Aorta (tissue), 5 donors: ENCODE measurements around the gene KLHL33. TPM values are rescaled to one million over a fixed set of nuclear protein-coding genes. Genes with fewer than 3 reads are reported as not detected.

Experiments
- ATAC-seq: fragments of 200-7000 bp; cut with Tn5 transposase; one replicate; pipeline ENCODE4 v1.9.1; 2022; ENCODE audit warnings: moderate library complexity; ENCODE audit not compliant: low FRiP score
- DNase-seq, 2 donors: peaks; one replicate each; pipeline ENCODE4 v3.0.0-alpha.2; 2020
- H3K27ac ChIP-seq, 2 donors: one replicate each; pipeline ENCODE4 v1.5.1; 2013; ENCODE audit warnings: low read length in 2 of 2, mild to moderate bottlenecking in 2 of 2, moderate library complexity in 2 of 2, control low read depth in 1 of 2, inconsistent platforms in 1 of 2, low read depth in 1 of 2
- H3K27me3 ChIP-seq, 2 donors: one replicate each; pipeline ENCODE4 v1.6.1; 2013; ENCODE audit warnings: control low read depth in 1 of 2, low read length in 1 of 2, mild to moderate bottlenecking in 1 of 2, moderate library complexity in 1 of 2; ENCODE audit not compliant: insufficient read depth in 2 of 2, control insufficient read depth in 1 of 2
- H3K36me3 ChIP-seq, 2 donors: one replicate each; pipeline ENCODE4 v1.6.1; 2013; ENCODE audit warnings: control low read depth in 1 of 2, low read length in 1 of 2, mild to moderate bottlenecking in 1 of 2; ENCODE audit not compliant: insufficient read depth in 2 of 2, control insufficient read depth in 1 of 2
- H3K4me1 ChIP-seq, 2 donors: one replicate each; pipeline ENCODE4 v1.6.1; 2013; ENCODE audit warnings: low read length in 2 of 2, control low read depth in 1 of 2, mild to moderate bottlenecking in 1 of 2, moderate library complexity in 1 of 2; ENCODE audit not compliant: insufficient read depth in 2 of 2, control insufficient read depth in 1 of 2
- H3K4me3 ChIP-seq, 2 donors: one replicate each; pipeline ENCODE4 v1.5.1; 2013; ENCODE audit warnings: low read length in 2 of 2, control low read depth in 1 of 2, mild to moderate bottlenecking in 1 of 2
- H3K9me3 ChIP-seq: one replicate; pipeline ENCODE4 v1.6.1; 2013; ENCODE audit warnings: mild to moderate bottlenecking, low read length; ENCODE audit not compliant: control insufficient read depth
- WGBS, 2 donors: extraction: QIAGEN DNeasy Blood & Tissue Kit; methylation state at CpG; one replicate each; pipeline ENCODE4 v1.1.7; 2013; 5-methylcytosine and 5-hydroxymethylcytosine counted together
- intact Hi-C, 2 donors: fragments of 100-400 bp; cut with DNase I; formaldehyde crosslinking; loops; one replicate each; pipeline versions ENCODE4 v1.14.2 to v1.15.0; 2022
- polyA plus RNA-seq, 2 donors: library from polyadenylated mRNA; stranded (reverse); fragments of 200-250 nt; gene quantifications; one replicate each; pipeline ENCODE4 v1.2.3, GENCODE V29; 2013
- total RNA-seq, 2 donors: library from RNA; stranded (reverse); fragmentation: NEBNext Ultra II Directional; extraction: Animal tissue kit (Norgen Biotek cat#: 25700); gene quantifications; one replicate each; pipeline ENCODE4 v1.2.1, GENCODE V29; 2021
- donor health status: healthy with polysubstance abuse.
- donor health status: Bipolar disorder and iron deficiency.
- donor health status: DM: no; HTN: no; CAD: no.
- donor health status: DM: no; HTN: no; CAD: no.
- donor health status: DM: yes; HTN: yes; CAD: no.

KLHL33 gene
- total and polyA plus RNA-seq, 4 donors: 0.25 to 1.3 (median 0.40) TPM

- Histone ChIP-seq H3K9me3 (no peaks in the 10 kb centered on the region), H3K27ac (no peak overlapping the region), H3K36me3 (peaks cover 11 to 27% of the 10 kb centered on the region in 2 donors), H3K4me1 (no peaks in the 10 kb centered on the region), H3K4me3 (no peak overlapping the region), H3K27me3 (no peaks in the 10 kb centered on the region)
- intact Hi-C loops: no loop called here
- ATAC-seq (no peak), DNase-seq (no peak)
- 86 to 90% methylated on average over 6 of the region's 6 CpGs for WGBS, 2 donors
Measured at GRCh38 chr14:20380681-20381080, 55.3 kb downstream of the KLHL33 start.

GRCh38 chr14:20379743-20380142 is 56.2 kb downstream of the KLHL33 start:
- intact Hi-C loops: no loop called here
- 48 to 51% methylated on average over 1 of the region's 1 CpG for WGBS, 2 donors
- no peak overlapping the region for H3K4me3 ChIP-seq
- no peak overlapping the region for H3K27ac ChIP-seq
- H3K36me3 ChIP-seq: peaks cover 9 to 25% of the 10 kb centered on the region in 2 donors
- H3K4me1 ChIP-seq: no peaks in the 10 kb centered on the region
- ATAC-seq: no peak
- H3K9me3 ChIP-seq: no peaks in the 10 kb centered on the region
- H3K27me3 ChIP-seq: no peaks in the 10 kb centered on the region
- DNase-seq: no peak

- intact Hi-C loops: no loop called here
- no peak for ATAC-seq
- DNase-seq: no peak
- Histone ChIP-seq H3K27ac (no peak overlapping the region), H3K27me3 (no peaks in the 10 kb centered on the region), H3K4me3 (no peak overlapping the region), H3K4me1 (no peaks in the 10 kb centered on the region), H3K36me3 (peaks cover 17 to 28% of the 10 kb centered on the region in 2 donors), H3K9me3 (no peaks in the 10 kb centered on the region)
- 92 to 94% methylated on average over 2 of the region's 2 CpGs for WGBS, 2 donors
Measured at GRCh38 chr14:20377171-20377570, 58.8 kb downstream of the KLHL33 start.

GRCh38 chr14:20376071-20376588 is 59.8 kb downstream of the KLHL33 start:
- H3K27ac ChIP-seq: no peak overlapping the region
- no peak overlapping the region for H3K4me3 ChIP-seq
- no peaks in the 10 kb centered on the region for H3K4me1 ChIP-seq
- ATAC-seq: no peak
- H3K36me3 ChIP-seq: peaks cover 13 to 24% of the 10 kb centered on the region in 2 donors
- no peaks in the 10 kb centered on the region for H3K27me3 ChIP-seq
- DNase-seq: no peak
- WGBS, 2 donors: 88 to 95% methylated on average over 12 of the region's 12 CpGs
- intact Hi-C loops: no loop called here
- no peaks in the 10 kb centered on the region for H3K9me3 ChIP-seq

Other genes starting within 250 kb of the KLHL33 start
- gene OR11G2, start 245.3 kb downstream of the KLHL33 start, total RNA-seq: not detected
- not detected for gene OR11G2, start 245.3 kb downstream of the KLHL33 start, polyA plus RNA-seq
- not detected for gene OR11H6, start 212.5 kb downstream of the KLHL33 start, total RNA-seq
- not detected for gene OR11H6, start 212.5 kb downstream of the KLHL33 start, polyA plus RNA-seq
- not detected for gene OR11H7, start 207.2 kb downstream of the KLHL33 start, total RNA-seq
- gene OR11H7, start 207.2 kb downstream of the KLHL33 start, polyA plus RNA-seq: not detected
- gene OR11H4, start 196.9 kb downstream of the KLHL33 start, total RNA-seq: not detected
- gene OR11H4, start 196.9 kb downstream of the KLHL33 start, polyA plus RNA-seq: not detected
- 10 to 100 TPM; 12.0 to 15.4 TPM for gene TTC5, start 130.2 kb downstream of the KLHL33 start, total RNA-seq
- 1 to 10 TPM; 3.0 to 4.3 TPM for gene TTC5, start 130.2 kb downstream of the KLHL33 start, polyA plus RNA-seq
- 10 to 100 TPM; 34.6 to 50.9 TPM for gene CCNB1IP1, start 102.9 kb downstream of the KLHL33 start, total RNA-seq
- gene CCNB1IP1, start 102.9 kb downstream of the KLHL33 start, polyA plus RNA-seq: 10 to 100 TPM; 65.5 to 75.4 TPM
- gene PARP2, start 92.5 kb downstream of the KLHL33 start, total RNA-seq: 10 to 100 TPM; 13.4 to 19.5 TPM
- 10 to 100 TPM; 13.4 to 21.4 TPM for gene PARP2, start 92.5 kb downstream of the KLHL33 start, polyA plus RNA-seq
- gene TEP1, start 22.7 kb downstream of the KLHL33 start, total RNA-seq: 10 to 100 TPM; 49.0 to 62.4 TPM
- 10 to 100 TPM; 10.3 to 28.2 TPM for gene TEP1, start 22.7 kb downstream of the KLHL33 start, polyA plus RNA-seq
- gene OSGEP, start 18.6 kb upstream of the KLHL33 start, total RNA-seq: 10 to 100 TPM; 27.5 to 40.0 TPM
- 10 to 100 TPM; 14.9 to 82.1 TPM for gene OSGEP, start 18.6 kb upstream of the KLHL33 start, polyA plus RNA-seq
- 10 to 100 TPM; 51.1 to 66.0 TPM for gene APEX1, start 19.1 kb upstream of the KLHL33 start, total RNA-seq
- 100 to 1,000 TPM in 1 of 2 donors, 10 to 100 TPM in 1; 84.8 to 122 TPM for gene APEX1, start 19.1 kb upstream of the KLHL33 start, polyA plus RNA-seq
- 10 to 100 TPM; 25.9 to 27.6 TPM for gene PIP4P1, start 25.3 kb upstream of the KLHL33 start, total RNA-seq
- gene PIP4P1, start 25.3 kb upstream of the KLHL33 start, polyA plus RNA-seq: 10 to 100 TPM; 15.8 to 42.7 TPM
- 10 to 100 TPM; 46.2 to 54.1 TPM for gene PNP, start 33.2 kb upstream of the KLHL33 start, total RNA-seq
- gene PNP, start 33.2 kb upstream of the KLHL33 start, polyA plus RNA-seq: 10 to 100 TPM; 21.9 to 56.5 TPM
- gene RNASE10, start 69.4 kb upstream of the KLHL33 start, total RNA-seq: under 1 TPM; 0.78 to 0.96 TPM
- not detected for gene RNASE10, start 69.4 kb upstream of the KLHL33 start, polyA plus RNA-seq
- gene RNASE9, start 124.9 kb upstream of the KLHL33 start, total RNA-seq: not detected
- not detected for gene RNASE9, start 124.9 kb upstream of the KLHL33 start, polyA plus RNA-seq
- gene RNASE11, start 151.8 kb upstream of the KLHL33 start, total RNA-seq: not detected
- gene RNASE11, start 151.8 kb upstream of the KLHL33 start, polyA plus RNA-seq: not detected
- not detected for gene RNASE12, start 155.2 kb upstream of the KLHL33 start, total RNA-seq
- gene RNASE12, start 155.2 kb upstream of the KLHL33 start, polyA plus RNA-seq: not detected
- not detected for gene OR6S1, start 205.5 kb upstream of the KLHL33 start, total RNA-seq
- gene OR6S1, start 205.5 kb upstream of the KLHL33 start, polyA plus RNA-seq: not detected
- 10 to 100 TPM; 37.4 to 71.8 TPM for gene RNASE4, start 248.4 kb upstream of the KLHL33 start, total RNA-seq
- 10 to 100 TPM; 39.3 to 85.1 TPM for gene RNASE4, start 248.4 kb upstream of the KLHL33 start, polyA plus RNA-seq